Activated naive CD4-positive, alpha-beta T cell treated with anti-CD3 and anti-CD28 coated beads for 36 hours (primary cell): ENCODE results near the gene E2F8. TPM values are rescaled to one million over a fixed set of nuclear protein-coding genes. Genes with fewer than 3 reads are reported as not detected.

Experiments
- CTCF ChIA-PET: fragments of 350-600 bp; sonication (Branson Sonifier 250); formaldehyde crosslinking; loops from one replicate; lab custom pipeline; 2021; ENCODE audit warnings: antibody characterized with exemption; lab: Charles Lee
- DNase-seq: peaks from one replicate; pipeline ENCODE4 v3.0.0-alpha.2; 2020
- H3K27ac Mint-ChIP-seq: one replicate; pipeline ENCODE4 v1.8.0; 2021; ENCODE audit warnings: mild to moderate bottlenecking, mixed read lengths
- H3K27me3 Mint-ChIP-seq: one replicate; pipeline ENCODE4 v1.8.0; 2021; ENCODE audit warnings: low read depth, mixed read lengths
- H3K36me3 Mint-ChIP-seq: one replicate; pipeline ENCODE4 v1.8.0; 2021; ENCODE audit warnings: low read depth, mixed read lengths
- H3K4me1 Mint-ChIP-seq: one replicate; pipeline ENCODE4 v1.8.0; 2021; ENCODE audit warnings: low read depth, mixed read lengths
- H3K4me3 Mint-ChIP-seq: one replicate; pipeline ENCODE4 v1.8.0; 2021; ENCODE audit warnings: mild to moderate bottlenecking, moderate library complexity, mixed read lengths
- H3K9me3 Mint-ChIP-seq: one replicate; pipeline ENCODE4 v1.8.0; 2021; ENCODE audit warnings: mixed read lengths
- intact Hi-C: fragments of 100-400 bp; cut with micrococcal nuclease; formaldehyde crosslinking; loops from one replicate; pipeline ENCODE4 v1.15.1; 2023
- total RNA-seq, 2 experiments: library from RNA; stranded (reverse); gene quantifications; one replicate each; pipeline ENCODE4 v1.2.3, GENCODE V29; 2021

Gene E2F8
- total RNA-seq, 2 experiments from 2014 or later = 19.5 to 21.2 TPM

- H3K27ac Mint-ChIP-seq = no peak overlapping the region
- no peaks in the 10 kb centered on the region for H3K9me3 Mint-ChIP-seq
- peaks cover 7% of the 10 kb centered on the region for H3K4me1 Mint-ChIP-seq
- H3K4me3 Mint-ChIP-seq = no peak overlapping the region
- CTCF ChIA-PET = no interaction called here
- peaks cover 46% of the 10 kb centered on the region for H3K36me3 Mint-ChIP-seq
- DNase-seq = no peak
- H3K27me3 Mint-ChIP-seq = peaks cover 19% of the 10 kb centered on the region
- intact Hi-C loops = no loop called here
Measured at GRCh38 chr11:19234231-19234817, 6.4 kb downstream of the E2F8 start.

- H3K4me3 Mint-ChIP-seq = no peak overlapping the region
- intact Hi-C loops = no loop called here
- CTCF ChIA-PET = no interaction called here
- no peak for DNase-seq
- H3K4me1 Mint-ChIP-seq = peaks cover 2% of the 10 kb centered on the region
- peaks cover 43% of the 10 kb centered on the region for H3K36me3 Mint-ChIP-seq
- no peak overlapping the region for H3K27ac Mint-ChIP-seq
- H3K27me3 Mint-ChIP-seq = peaks cover 10% of the 10 kb centered on the region
- no peaks in the 10 kb centered on the region for H3K9me3 Mint-ChIP-seq
Measured at GRCh38 chr11:19232910-19233503, 7.7 kb downstream of the E2F8 start.

GRCh38 chr11:19229671-19230070 lies 11.1 kb downstream of the E2F8 start:
- CTCF ChIA-PET = no interaction called here
- Mint-ChIP-seq H3K4me3 (no peak overlapping the region), H3K4me1 (peaks cover 2% of the 10 kb centered on the region), H3K9me3 (no peaks in the 10 kb centered on the region), H3K36me3 (peaks cover 26% of the 10 kb centered on the region), H3K27ac (no peak overlapping the region), H3K27me3 (peaks cover 3% of the 10 kb centered on the region)
- intact Hi-C loops = no loop called here
- DNase-seq = no peak

GRCh38 chr11:19228968-19229367 lies 11.8 kb downstream of the E2F8 start:
- H3K36me3 Mint-ChIP-seq = peaks cover 24% of the 10 kb centered on the region
- DNase-seq = no peak
- H3K9me3 Mint-ChIP-seq = no peaks in the 10 kb centered on the region
- CTCF ChIA-PET = no interaction called here
- peaks cover 2% of the 10 kb centered on the region for H3K4me1 Mint-ChIP-seq
- peaks cover 3% of the 10 kb centered on the region for H3K27me3 Mint-ChIP-seq
- H3K4me3 Mint-ChIP-seq = no peak overlapping the region
- intact Hi-C loops = no loop called here
- no peak overlapping the region for H3K27ac Mint-ChIP-seq

GRCh38 chr11:19226378-19227195 lies 14.2 kb downstream of the E2F8 start:
- CTCF ChIA-PET = no interaction called here
- intact Hi-C loops = no loop called here
- Mint-ChIP-seq H3K4me1 (no peaks in the 10 kb centered on the region), H3K9me3 (no peaks in the 10 kb centered on the region), H3K27me3 (peaks cover 2% of the 10 kb centered on the region), H3K4me3 (no peak overlapping the region), H3K27ac (no peak overlapping the region), H3K36me3 (peaks cover 16% of the 10 kb centered on the region)
- DNase-seq = no peak

- H3K27me3 Mint-ChIP-seq = no peaks in the 10 kb centered on the region
- DNase-seq = no peak
- H3K4me3 Mint-ChIP-seq = no peak overlapping the region
- no peaks in the 10 kb centered on the region for H3K9me3 Mint-ChIP-seq
- CTCF ChIA-PET = no interaction called here
- intact Hi-C loops = no loop called here
- peaks cover 14% of the 10 kb centered on the region for H3K36me3 Mint-ChIP-seq
- no peaks in the 10 kb centered on the region for H3K4me1 Mint-ChIP-seq
- no peak overlapping the region for H3K27ac Mint-ChIP-seq
Measured at GRCh38 chr11:19225581-19225980, 15.2 kb downstream of the E2F8 start.

GRCh38 chr11:19225123-19225522 lies 15.6 kb downstream of the E2F8 start:
- H3K36me3 Mint-ChIP-seq = peaks cover 14% of the 10 kb centered on the region
- no peak for DNase-seq
- no peaks in the 10 kb centered on the region for H3K4me1 Mint-ChIP-seq
- CTCF ChIA-PET = no interaction called here
- H3K9me3 Mint-ChIP-seq = no peaks in the 10 kb centered on the region
- intact Hi-C loops = no loop called here
- no peak overlapping the region for H3K4me3 Mint-ChIP-seq
- H3K27ac Mint-ChIP-seq = no peak overlapping the region
- H3K27me3 Mint-ChIP-seq = no peaks in the 10 kb centered on the region

- H3K36me3 Mint-ChIP-seq = peaks cover 7% of the 10 kb centered on the region
- intact Hi-C loops = no loop called here
- no peaks in the 10 kb centered on the region for H3K27me3 Mint-ChIP-seq
- DNase-seq = no peak
- H3K4me3 Mint-ChIP-seq = no peak overlapping the region
- no peaks in the 10 kb centered on the region for H3K4me1 Mint-ChIP-seq
- CTCF ChIA-PET = no interaction called here
- no peaks in the 10 kb centered on the region for H3K9me3 Mint-ChIP-seq
- H3K27ac Mint-ChIP-seq = no peak overlapping the region
Measured at GRCh38 chr11:19220903-19221724, 19.6 kb downstream of the E2F8 start.

GRCh38 chr11:19218786-19219460 lies 21.8 kb downstream of the E2F8 start:
- CTCF ChIA-PET = no interaction called here
- intact Hi-C loops = no loop called here
- Mint-ChIP-seq H3K36me3 (no peaks in the 10 kb centered on the region), H3K27ac (no peak overlapping the region), H3K27me3 (peaks cover 6% of the 10 kb centered on the region), H3K9me3 (no peaks in the 10 kb centered on the region), H3K4me1 (no peaks in the 10 kb centered on the region), H3K4me3 (no peak overlapping the region)
- DNase-seq = no peak

- peaks cover 7% of the 10 kb centered on the region for H3K27me3 Mint-ChIP-seq
- CTCF ChIA-PET = no interaction called here
- DNase-seq = no peak
- no peak overlapping the region for H3K4me3 Mint-ChIP-seq
- H3K4me1 Mint-ChIP-seq = no peaks in the 10 kb centered on the region
- no peaks in the 10 kb centered on the region for H3K36me3 Mint-ChIP-seq
- intact Hi-C loops = no loop called here
- no peak overlapping the region for H3K27ac Mint-ChIP-seq
- H3K9me3 Mint-ChIP-seq = no peaks in the 10 kb centered on the region
Measured at GRCh38 chr11:19218216-19218615, 22.5 kb downstream of the E2F8 start.

- CTCF ChIA-PET = no interaction called here
- H3K9me3 Mint-ChIP-seq = no peaks in the 10 kb centered on the region
- no peak overlapping the region for H3K27ac Mint-ChIP-seq
- H3K36me3 Mint-ChIP-seq = no peaks in the 10 kb centered on the region
- DNase-seq = no peak
- no peak overlapping the region for H3K4me3 Mint-ChIP-seq
- peaks cover 9% of the 10 kb centered on the region for H3K27me3 Mint-ChIP-seq
- intact Hi-C loops = no loop called here
- H3K4me1 Mint-ChIP-seq = no peaks in the 10 kb centered on the region
Measured at GRCh38 chr11:19216709-19217374, 23.9 kb downstream of the E2F8 start.
